AG09309 (cell line): Measurements from ENCODE around the gene URB2.

ENCODE experiments used
- DNase-seq: peaks from one replicate; pipeline ENCODE4 v3.0.0-alpha.2; 2010; ENCODE audit warnings: low read depth
- H3K4me3 ChIP-seq: 2 replicates; pipeline ENCODE4 v1.5.1; 2011; ENCODE audit warnings: mild to moderate bottlenecking, low read depth, low read length, moderate library complexity; ENCODE audit not compliant: control insufficient read depth
- CTCF ChIP-seq: IDR thresholded peaks from 2 replicates; pipeline ENCODE4 v1.5.1; 2011; ENCODE audit warnings: mild to moderate bottlenecking, low read depth, low read length, inconsistent platforms; ENCODE audit not compliant: insufficient read depth, control insufficient read depth; ENCODE audit errors: missing control alignments

The URB2 gene

DNA sequence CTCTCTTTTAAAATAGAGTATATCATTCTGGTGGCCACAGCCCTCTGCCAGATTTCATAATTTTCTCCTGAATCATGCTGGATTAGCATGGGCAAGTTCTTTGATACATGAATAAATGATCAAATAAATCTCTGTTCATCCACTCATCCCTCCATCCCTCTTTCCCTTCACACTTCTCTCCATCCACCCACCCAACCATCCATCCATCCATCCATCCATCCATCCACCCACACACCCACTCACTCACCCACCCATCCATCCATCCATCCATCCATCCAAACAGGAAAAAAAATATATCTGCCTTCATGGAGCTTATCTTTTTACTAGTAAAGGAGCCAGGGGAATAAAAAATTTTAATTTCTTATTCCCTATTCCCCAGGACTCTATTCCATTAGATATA, 49.3 kb downstream of the URB2 start:
- no peak for TF ChIP-seq CTCF
- DNase-seq = no peak
- no peak overlapping the region for H3K4me3 ChIP-seq

GRCh38 chr1:229685149-229685548, 59.1 kb downstream of the URB2 start:
- no peak for DNase-seq
- no peak for TF ChIP-seq CTCF
- H3K4me3 ChIP-seq = no peak overlapping the region

DNA sequence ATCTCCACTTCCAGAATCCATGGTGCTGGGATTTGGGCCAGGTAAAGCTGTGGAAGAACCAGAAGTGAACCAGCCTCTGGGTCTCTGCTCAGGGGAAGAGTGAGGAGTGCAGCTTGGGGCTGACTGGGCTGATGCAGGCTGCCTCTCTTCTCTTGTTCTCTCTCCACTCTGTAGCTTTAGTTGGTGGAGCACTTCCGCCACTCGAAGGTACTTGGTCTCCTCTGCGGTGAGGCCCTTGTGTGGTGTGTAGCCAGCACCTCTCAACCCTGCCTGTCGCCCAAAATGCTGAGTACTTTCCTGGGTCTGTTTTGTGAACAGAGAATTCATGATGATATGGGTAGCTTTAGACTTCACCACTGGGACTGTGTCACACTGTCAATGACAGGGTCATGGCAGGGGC, 63.2 kb downstream of the URB2 start:
- TF ChIP-seq CTCF = no peak
- no peak overlapping the region for H3K4me3 ChIP-seq
- no peak for DNase-seq

DNA sequence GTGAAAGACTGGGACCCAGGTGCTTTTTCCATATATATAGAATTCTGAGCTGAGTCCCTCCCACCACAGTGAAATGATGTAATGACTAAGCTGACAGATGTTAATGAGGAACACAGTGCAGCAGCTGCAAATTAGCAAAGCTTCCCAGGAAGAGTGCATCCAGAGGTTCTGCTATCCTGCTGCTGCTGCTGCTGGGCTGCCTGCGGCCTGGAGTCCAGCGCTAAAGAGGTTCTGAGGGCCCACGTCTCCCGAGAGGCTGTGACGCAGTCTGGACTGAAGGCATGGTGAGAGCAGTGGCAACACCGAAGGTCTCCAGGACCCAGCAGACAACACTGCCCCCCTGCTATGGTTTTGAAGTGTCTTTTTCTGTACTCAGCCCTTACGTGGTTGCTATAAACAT, 63.9 kb downstream of the URB2 start:
- no peak for TF ChIP-seq CTCF
- no peak for DNase-seq
- H3K4me3 ChIP-seq = no peak overlapping the region

- no peak for DNase-seq
- H3K4me3 ChIP-seq = no peak overlapping the region
- no peak for TF ChIP-seq CTCF
These were observed 64.6 kb downstream of the URB2 start for GRCh38 chr1:229690662-229691061.

DNA sequence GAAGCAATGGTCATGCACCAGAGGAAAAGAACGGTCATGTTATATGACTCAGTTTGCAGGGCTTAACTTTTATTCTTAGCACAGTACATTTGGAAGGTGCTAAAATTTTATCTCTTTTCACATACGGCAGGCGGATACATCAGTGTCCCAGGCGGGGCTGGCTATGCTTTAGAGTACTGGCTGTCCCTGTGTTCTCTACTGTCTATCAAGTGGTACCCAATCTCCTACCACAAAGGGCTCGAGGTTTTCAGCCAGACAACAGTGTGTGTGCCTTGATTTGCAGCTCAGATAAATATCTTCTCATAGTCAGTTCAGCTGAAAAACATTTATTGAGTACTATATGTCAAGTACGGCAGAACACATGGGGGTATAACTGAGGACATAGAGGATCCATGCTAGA, 65.3 kb downstream of the URB2 start:
- DNase-seq = no peak
- no peak overlapping the region for H3K4me3 ChIP-seq

More for the DNA sequence above, 65.3 kb downstream of the URB2 start:
- TF ChIP-seq CTCF = no peak
